CD8-positive, alpha-beta memory T cell (primary cell): ENCODE results near the gene SNX10. TPM values are rescaled to one million over a fixed set of nuclear protein-coding genes. Genes with fewer than 3 reads are reported as not detected.

ENCODE experiments used
- CTCF ChIA-PET: fragments of 350-600 bp; sonication (Branson Sonifier 250); formaldehyde crosslinking; loops from one replicate; lab custom pipeline; 2021; ENCODE audit warnings: antibody characterized with exemption; lab: Charles Lee
- POLR2A ChIA-PET: fragments of 350-600 bp; sonication (Branson Sonifier 250); formaldehyde crosslinking; loops from one replicate; lab custom pipeline; 2021; ENCODE audit warnings: antibody characterized with exemption; lab: Charles Lee
- DNase-seq, 5 donors: peaks; one replicate each; pipeline versions ENCODE4 v3.0.0 to v3.0.0-alpha.2; 2020 to 2022; ENCODE audit warnings: mixed read lengths in 1 of 5
- H3K27ac ChIP-seq: one replicate; pipeline ENCODE4 v1.7.0; 2013; ENCODE audit warnings: low read depth, mild to moderate bottlenecking, low read length, moderate library complexity
- H3K27me3 ChIP-seq: 2 replicates; pipeline ENCODE4 v1.7.0; 2013; ENCODE audit warnings: low read length, mild to moderate bottlenecking; ENCODE audit not compliant: insufficient read depth, poor library complexity, severe bottlenecking
- H3K36me3 ChIP-seq: 2 replicates; pipeline ENCODE4 v1.7.0; 2013; ENCODE audit warnings: mild to moderate bottlenecking, low read length, moderate library complexity; ENCODE audit not compliant: insufficient read depth
- H3K4me1 ChIP-seq: 2 replicates; pipeline ENCODE4 v1.7.0; 2013; ENCODE audit warnings: mild to moderate bottlenecking, low read length, moderate library complexity; ENCODE audit not compliant: insufficient read depth
- H3K4me3 ChIP-seq: 2 replicates; pipeline ENCODE4 v1.7.0; 2013; ENCODE audit warnings: mild to moderate bottlenecking, low read length
- H3K9me3 ChIP-seq: 2 replicates; pipeline ENCODE4 v1.7.0; 2013; ENCODE audit warnings: mild to moderate bottlenecking, low read length
- H3K27ac Mint-ChIP-seq, 8 donors: one replicate each; pipeline ENCODE4 v1.8.0; 2020 to 2021; ENCODE audit warnings: mixed read lengths in 8 of 8, mild to moderate bottlenecking in 6 of 8, inconsistent platforms in 3 of 8, moderate library complexity in 3 of 8
- H3K27me3 Mint-ChIP-seq, 2 donors: one replicate each; pipeline ENCODE4 v1.8.0; 2020 to 2021; ENCODE audit warnings: mixed read lengths in 2 of 2, mild to moderate bottlenecking in 1 of 2, moderate library complexity in 1 of 2
- H3K36me3 Mint-ChIP-seq, 3 donors: one replicate each; pipeline ENCODE4 v1.8.0; 2020 to 2021; ENCODE audit warnings: mixed read lengths in 3 of 3, inconsistent platforms in 1 of 3, mild to moderate bottlenecking in 1 of 3
- H3K4me1 Mint-ChIP-seq, 3 donors: one replicate each; pipeline ENCODE4 v1.8.0; 2020 to 2021; ENCODE audit warnings: mixed read lengths in 3 of 3, inconsistent platforms in 1 of 3, mild to moderate bottlenecking in 1 of 3
- H3K4me3 Mint-ChIP-seq, 7 donors: one replicate each; pipeline ENCODE4 v1.8.0; 2020 to 2021; ENCODE audit warnings: mixed read lengths in 7 of 7, mild to moderate bottlenecking in 6 of 7, moderate library complexity in 4 of 7, inconsistent platforms in 2 of 7
- H3K9me3 Mint-ChIP-seq, 5 donors: one replicate each; pipeline ENCODE4 v1.8.0; 2020 to 2022; ENCODE audit warnings: mixed read lengths in 5 of 5, mild to moderate bottlenecking in 3 of 5, moderate library complexity in 2 of 5, inconsistent platforms in 1 of 5
- polyA plus RNA-seq: library from polyadenylated mRNA; unstranded; fragments of 300-500 nt; fragmentation: Illumina TruSeq; gene quantifications from one replicate; pipeline ENCODE4 v1.2.3, GENCODE V29; 2021
- total RNA-seq, 2 experiments: library from RNA; stranded (reverse); gene quantifications; one replicate each; pipeline ENCODE4 v1.2.3, GENCODE V29; 2021

The SNX10 gene
- total and polyA plus RNA-seq, 3 experiments from 2014 or later, result 30.9 to 45.0 (median 40.5) TPM

GRCh38 chr7:26329520-26330255 is 38.0 kb downstream of the SNX10 start:
- H3K27me3 Mint-ChIP-seq, result no peaks in the 10 kb centered on the region
- H3K9me3 ChIP-seq, result no peaks in the 10 kb centered on the region
- no peaks in the 10 kb centered on the region for H3K4me1 ChIP-seq
- no peak overlapping the region for H3K4me3 ChIP-seq
- peak overlapping the region in 3 of 8 donors; percentile 9 to 39 (median 18) for H3K27ac Mint-ChIP-seq
- no peaks in the 10 kb centered on the region for H3K27me3 ChIP-seq
- H3K9me3 Mint-ChIP-seq, result no peaks in the 10 kb centered on the region
- H3K36me3 Mint-ChIP-seq, result peaks cover 4 to 14% (median 13%) of the 10 kb centered on the region in 3 donors
- no peak overlapping the region for H3K27ac ChIP-seq
- no peak overlapping the region for H3K4me3 Mint-ChIP-seq
- no peaks in the 10 kb centered on the region for H3K36me3 ChIP-seq
- peaks cover 32 to 48% (median 47%) of the 10 kb centered on the region in 3 donors for H3K4me1 Mint-ChIP-seq
- DNase-seq, result no peak
- CTCF ChIA-PET, result no interaction called here
- POLR2A ChIA-PET, result no interaction called here

GRCh38 chr7:26331113-26331512 is 39.5 kb downstream of the SNX10 start:
- POLR2A ChIA-PET, result no interaction called here
- no peak for DNase-seq
- H3K36me3 Mint-ChIP-seq, result peaks cover 4 to 14% (median 13%) of the 10 kb centered on the region in 3 donors
- H3K9me3 Mint-ChIP-seq, result no peaks in the 10 kb centered on the region
- Histone ChIP-seq H3K4me1 (no peaks in the 10 kb centered on the region), H3K9me3 (no peaks in the 10 kb centered on the region), H3K27me3 (no peaks in the 10 kb centered on the region), H3K36me3 (no peaks in the 10 kb centered on the region), H3K4me3 (no peak overlapping the region), H3K27ac (no peak overlapping the region)
- no peak overlapping the region for H3K4me3 Mint-ChIP-seq
- H3K27me3 Mint-ChIP-seq, result no peaks in the 10 kb centered on the region
- no peak overlapping the region for H3K27ac Mint-ChIP-seq
- CTCF ChIA-PET, result interaction anchor here (0.8 to 1.4 kb wide), 4 partner anchors 12 to 253 kb away, joined by 3 read pairs; no protein-coding TSS in a partner anchor
- H3K4me1 Mint-ChIP-seq, result peaks cover 41 to 56% (median 55%) of the 10 kb centered on the region in 3 donors

- POLR2A ChIA-PET, result no interaction called here
- Histone ChIP-seq H3K9me3 (no peaks in the 10 kb centered on the region), H3K4me1 (no peaks in the 10 kb centered on the region), H3K27me3 (no peaks in the 10 kb centered on the region), H3K4me3 (no peak overlapping the region), H3K27ac (no peak overlapping the region), H3K36me3 (no peaks in the 10 kb centered on the region)
- DNase-seq, result no peak
- peak overlapping the region in 2 of 8 donors; percentile 11 to 21 for H3K27ac Mint-ChIP-seq
- no peaks in the 10 kb centered on the region for H3K9me3 Mint-ChIP-seq
- H3K27me3 Mint-ChIP-seq, result no peaks in the 10 kb centered on the region
- peaks cover 41 to 59% (median 55%) of the 10 kb centered on the region in 3 donors for H3K4me1 Mint-ChIP-seq
- no peak overlapping the region for H3K4me3 Mint-ChIP-seq
- CTCF ChIA-PET, result interaction anchor here (0.8 to 1.4 kb wide), 3 partner anchors 13 to 253 kb away, joined by 3 read pairs; no protein-coding TSS in a partner anchor
- H3K36me3 Mint-ChIP-seq, result peaks cover 4 to 14% (median 13%) of the 10 kb centered on the region in 3 donors
These were observed 40.1 kb downstream of the SNX10 start for GRCh38 chr7:26331789-26332188.

GRCh38 chr7:26332698-26333097 is 41.0 kb downstream of the SNX10 start:
- POLR2A ChIA-PET, result interaction anchor here (0.6 kb wide), 1 partner anchor 16 kb away, joined by 3 read pairs; no protein-coding TSS in a partner anchor
- H3K9me3 ChIP-seq, result no peaks in the 10 kb centered on the region
- Mint-ChIP-seq H3K36me3 (peaks cover 4 to 14% (median 13%) of the 10 kb centered on the region in 3 donors), H3K27me3 (no peaks in the 10 kb centered on the region), H3K4me1 (peaks cover 45 to 60% (median 56%) of the 10 kb centered on the region in 3 donors), H3K4me3 (no peak overlapping the region), H3K9me3 (no peaks in the 10 kb centered on the region), H3K27ac (no peak overlapping the region)
- CTCF ChIA-PET, result interaction anchor here (1.4 kb wide), 1 partner anchor 18 kb away, joined by 3 read pairs; no protein-coding TSS in a partner anchor
- no peaks in the 10 kb centered on the region for H3K36me3 ChIP-seq
- H3K4me3 ChIP-seq, result no peak overlapping the region
- DNase-seq, result no peak
- no peaks in the 10 kb centered on the region for H3K4me1 ChIP-seq
- no peak overlapping the region for H3K27ac ChIP-seq
- H3K27me3 ChIP-seq, result no peaks in the 10 kb centered on the region

GRCh38 chr7:26334166-26334859 is 42.7 kb downstream of the SNX10 start:
- CTCF ChIA-PET, result no interaction called here
- H3K27ac ChIP-seq, result no peak overlapping the region
- H3K27ac Mint-ChIP-seq, result peak overlapping the region in 5 of 8 donors; percentile 28 to 81 (median 49)

GRCh38 chr7:26337232-26337865 is 45.7 kb downstream of the SNX10 start:
- H3K4me3 Mint-ChIP-seq, result no peak overlapping the region
- no peak overlapping the region for H3K4me3 ChIP-seq

More at GRCh38 chr7:26334166-26334859, 42.7 kb downstream of the SNX10 start:
- Mint-ChIP-seq H3K27me3 (no peaks in the 10 kb centered on the region), H3K9me3 (no peaks in the 10 kb centered on the region), H3K4me1 (peaks cover 38 to 51% (median 48%) of the 10 kb centered on the region in 3 donors), H3K36me3 (peaks cover 4 to 14% (median 8%) of the 10 kb centered on the region in 3 donors), H3K4me3 (no peak overlapping the region)
- H3K4me3 ChIP-seq, result no peak overlapping the region
- H3K9me3 ChIP-seq, result no peaks in the 10 kb centered on the region
- H3K27me3 ChIP-seq, result no peaks in the 10 kb centered on the region
- POLR2A ChIA-PET, result no interaction called here
- no peaks in the 10 kb centered on the region for H3K36me3 ChIP-seq
- no peak for DNase-seq
- no peaks in the 10 kb centered on the region for H3K4me1 ChIP-seq

GRCh38 chr7:26340476-26341018 is 48.9 kb downstream of the SNX10 start:
- no peak overlapping the region for H3K4me3 ChIP-seq
- Mint-ChIP-seq H3K4me1 (peaks cover 10 to 17% (median 15%) of the 10 kb centered on the region in 3 donors), H3K36me3 (peaks cover 6 to 11% (median 7%) of the 10 kb centered on the region in 3 donors), H3K4me3 (no peak overlapping the region), H3K27me3 (no peaks in the 10 kb centered on the region), H3K9me3 (no peaks in the 10 kb centered on the region), H3K27ac (no peak overlapping the region)
- no peaks in the 10 kb centered on the region for H3K27me3 ChIP-seq
- ChIA-PET CTCF (no interaction called here), POLR2A (no interaction called here)
- H3K36me3 ChIP-seq, result no peaks in the 10 kb centered on the region
- H3K9me3 ChIP-seq, result no peaks in the 10 kb centered on the region
- no peaks in the 10 kb centered on the region for H3K4me1 ChIP-seq
- H3K27ac ChIP-seq, result no peak overlapping the region
- DNase-seq, result no peak

More at GRCh38 chr7:26337232-26337865, 45.7 kb downstream of the SNX10 start:
- Histone ChIP-seq H3K27ac (no peak overlapping the region), H3K27me3 (no peaks in the 10 kb centered on the region), H3K9me3 (no peaks in the 10 kb centered on the region), H3K4me1 (no peaks in the 10 kb centered on the region), H3K36me3 (no peaks in the 10 kb centered on the region)
- H3K27ac Mint-ChIP-seq, result no peak overlapping the region
- peaks cover 31 to 37% (median 33%) of the 10 kb centered on the region in 3 donors for H3K4me1 Mint-ChIP-seq
- peaks cover 0 to 2% (median 1%) of the 10 kb centered on the region in 3 donors for H3K36me3 Mint-ChIP-seq
- CTCF ChIA-PET, result no interaction called here
- POLR2A ChIA-PET, result no interaction called here
- no peaks in the 10 kb centered on the region for H3K9me3 Mint-ChIP-seq
- H3K27me3 Mint-ChIP-seq, result no peaks in the 10 kb centered on the region
- no peak for DNase-seq
